ENCODE measurements around the gene ADAM8. TPM values are rescaled to one million over a fixed set of nuclear protein-coding genes. Genes with fewer than 3 reads are reported as not detected.

Gene ADAM8
- total RNA-seq, 1 donor from 2014 or later = 16.9 TPM

- no peak for DNase-seq (ENCODE audit: low spot score in 2 of 2, unreplicated experiment in 2 of 2)
- no peaks in the 10 kb centered on the region for H3K36me3 Mint-ChIP-seq
- no peaks in the 10 kb centered on the region for H3K9me3 Mint-ChIP-seq
- peaks cover 88% of the 10 kb centered on the region for H3K27me3 Mint-ChIP-seq (ENCODE audit: low read depth)
- H3K4me1 Mint-ChIP-seq = peaks cover 17% of the 10 kb centered on the region
- TF ChIP-seq CTCF (IDR thresholded peaks at IDR 0.05; ENCODE audit: unreplicated experiment) = no peak
- peak within 1 kb of the TSS; percentile 39 for H3K4me3 Mint-ChIP-seq
- no peak within 1 kb of the TSS for H3K27ac Mint-ChIP-seq
These were observed 46.7 kb downstream of the ADAM8 start, which contains the start of gene UTF1 for GRCh38 chr10:133230044-133230361. Gene UTF1 (plus strand): TSS chr10:133230217. CDS start chr10:133230289, 72 bp downstream.

DNA sequence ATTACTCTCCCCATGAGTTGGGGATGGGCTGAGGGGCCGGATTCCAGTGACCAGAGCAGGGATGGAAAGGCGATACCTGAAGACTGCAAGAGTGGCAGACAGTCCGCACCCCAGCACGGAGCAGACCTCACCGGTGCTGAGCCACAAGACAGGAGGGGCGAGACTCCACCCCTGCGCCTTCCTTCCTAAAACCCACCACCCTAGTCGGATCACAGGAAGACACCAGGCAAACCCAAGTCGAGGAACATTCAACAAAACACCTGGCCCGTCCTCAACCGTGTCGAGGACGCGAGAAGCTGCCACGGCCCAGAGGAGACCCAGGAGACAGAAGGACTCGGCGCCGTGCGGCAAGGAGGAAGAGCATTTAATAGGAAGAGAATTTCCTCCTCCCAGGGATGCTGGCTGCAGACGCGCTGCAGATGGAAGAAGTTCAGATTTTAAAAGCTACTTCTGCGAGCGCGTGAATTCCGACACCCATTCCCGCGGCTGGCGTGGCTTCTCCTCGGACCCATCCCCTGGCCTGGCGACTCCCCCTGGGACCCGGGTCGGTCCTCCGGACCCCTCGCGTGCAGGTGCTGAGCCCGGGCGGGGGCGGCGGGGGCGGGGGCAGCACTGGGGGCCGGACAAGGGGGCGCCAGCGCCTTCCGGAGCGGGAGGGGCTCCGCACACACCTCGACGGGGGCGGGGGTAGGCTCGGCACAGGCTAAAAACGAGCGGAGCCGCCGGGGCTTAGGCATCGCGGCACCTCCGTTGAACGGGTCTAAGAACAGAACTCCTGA, 47.2 kb downstream of the ADAM8 start:
- Mint-ChIP-seq H3K4me3 (peak overlapping the region; percentile 39), H3K27ac (no peak overlapping the region), H3K27me3 (ENCODE audit: low read depth) (peaks cover 85% of the 10 kb centered on the region), H3K4me1 (peaks cover 19% of the 10 kb centered on the region), H3K36me3 (no peaks in the 10 kb centered on the region), H3K9me3 (no peaks in the 10 kb centered on the region)
- no peak for TF ChIP-seq CTCF (IDR thresholded peaks at IDR 0.05; ENCODE audit: unreplicated experiment)
- DNase-seq (ENCODE audit: low spot score in 2 of 2, unreplicated experiment in 2 of 2) = no peak

GRCh38 chr10:133227256-133227655, 49.4 kb downstream of the ADAM8 start:
- no peak for DNase-seq (ENCODE audit: low spot score in 2 of 2, unreplicated experiment in 2 of 2)
- Mint-ChIP-seq H3K4me1 (peaks cover 20% of the 10 kb centered on the region), H3K9me3 (no peaks in the 10 kb centered on the region), H3K4me3 (no peak overlapping the region), H3K27ac (no peak overlapping the region), H3K27me3 (ENCODE audit: low read depth) (peaks cover 73% of the 10 kb centered on the region), H3K36me3 (no peaks in the 10 kb centered on the region)
- no peak for TF ChIP-seq CTCF (IDR thresholded peaks at IDR 0.05; ENCODE audit: unreplicated experiment)

GRCh38 chr10:133226251-133226808, 50.3 kb downstream of the ADAM8 start:
- H3K9me3 Mint-ChIP-seq = no peaks in the 10 kb centered on the region
- H3K4me1 Mint-ChIP-seq = peaks cover 18% of the 10 kb centered on the region
- H3K27me3 Mint-ChIP-seq (ENCODE audit: low read depth) = peaks cover 69% of the 10 kb centered on the region
- no peaks in the 10 kb centered on the region for H3K36me3 Mint-ChIP-seq
- no peak for DNase-seq (ENCODE audit: low spot score in 2 of 2, unreplicated experiment in 2 of 2)
- TF ChIP-seq CTCF (IDR thresholded peaks at IDR 0.05; ENCODE audit: unreplicated experiment) = no peak
- H3K4me3 Mint-ChIP-seq = no peak overlapping the region
- no peak overlapping the region for H3K27ac Mint-ChIP-seq

- Mint-ChIP-seq H3K4me1 (peaks cover 21% of the 10 kb centered on the region), H3K27ac (no peak overlapping the region), H3K4me3 (no peak overlapping the region), H3K27me3 (ENCODE audit: low read depth) (peaks cover 72% of the 10 kb centered on the region), H3K9me3 (no peaks in the 10 kb centered on the region), H3K36me3 (no peaks in the 10 kb centered on the region)
- no peak for DNase-seq (ENCODE audit: low spot score in 2 of 2, unreplicated experiment in 2 of 2)
- TF ChIP-seq CTCF (IDR thresholded peaks at IDR 0.05; ENCODE audit: unreplicated experiment) = no peak
These were observed 50.9 kb downstream of the ADAM8 start for GRCh38 chr10:133225707-133226191.
